Measurements from ENCODE around the gene LPP.

LPP gene

DNA sequence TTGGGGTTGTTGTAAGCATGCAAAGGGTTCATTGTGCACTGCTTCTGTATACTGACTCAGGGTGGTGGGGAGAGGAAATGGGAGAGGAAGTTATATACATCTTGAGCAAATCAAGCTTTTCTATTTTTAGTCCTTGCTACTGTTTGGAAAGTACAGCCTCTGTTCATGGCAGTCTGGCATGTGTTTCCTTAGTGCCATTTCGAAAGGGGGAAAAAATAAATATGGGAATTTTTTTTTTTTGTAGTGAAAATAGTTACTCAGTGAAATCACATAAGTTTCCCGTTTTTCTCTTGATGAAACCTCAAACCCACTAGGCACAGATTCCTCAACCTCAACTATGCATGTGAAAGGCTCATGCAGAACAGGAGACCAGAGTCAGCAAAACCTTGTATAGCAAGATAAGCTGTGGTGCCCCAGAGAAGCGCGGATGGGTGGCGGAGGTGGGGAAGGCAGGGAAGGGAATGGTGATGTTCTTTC is 353.3 kb downstream of the LPP start:
- peak in 18 of 51 donors; percentile 1 to 21 (median 6) for DNase-seq

DNA sequence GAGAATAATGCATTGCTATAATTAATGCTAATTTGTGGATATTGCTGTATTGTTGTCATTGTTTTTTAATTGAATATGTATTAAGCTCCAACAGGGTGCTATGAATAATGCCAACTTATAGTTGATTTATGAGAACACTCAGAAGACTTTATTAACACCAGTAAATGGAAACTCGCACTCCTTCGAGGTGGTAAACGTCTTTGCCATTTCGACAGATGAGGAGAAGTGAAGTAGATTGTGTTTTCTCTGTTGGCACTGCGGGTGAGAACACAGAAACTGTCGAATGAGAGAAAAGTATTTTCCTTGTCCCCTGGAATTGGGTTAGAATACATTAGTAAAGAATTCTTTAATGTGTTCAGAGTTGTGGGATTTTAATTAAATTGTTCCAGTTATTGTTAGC is 354.5 kb downstream of the LPP start:
- DNase-seq: no peak

DNA sequence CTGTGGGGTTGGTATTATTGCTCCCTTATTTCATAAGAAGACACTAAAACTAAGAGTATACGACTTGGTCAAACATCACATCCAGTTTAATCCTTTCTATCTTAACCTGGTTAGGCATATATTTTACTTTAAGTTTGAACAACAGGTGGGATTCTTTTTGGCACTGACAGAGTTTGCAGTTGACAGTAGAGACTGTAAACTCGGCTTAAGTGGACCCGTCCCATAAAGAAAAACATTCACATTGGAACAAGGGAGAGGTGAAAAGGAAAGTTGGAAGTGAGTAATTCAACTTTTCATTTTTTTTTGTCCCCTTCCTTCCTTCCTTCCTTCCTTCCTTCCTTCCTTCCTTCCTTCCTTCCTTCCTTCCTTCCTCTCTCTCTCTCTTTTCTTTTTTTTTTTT is 355.4 kb downstream of the LPP start:
- no peak for DNase-seq

DNA sequence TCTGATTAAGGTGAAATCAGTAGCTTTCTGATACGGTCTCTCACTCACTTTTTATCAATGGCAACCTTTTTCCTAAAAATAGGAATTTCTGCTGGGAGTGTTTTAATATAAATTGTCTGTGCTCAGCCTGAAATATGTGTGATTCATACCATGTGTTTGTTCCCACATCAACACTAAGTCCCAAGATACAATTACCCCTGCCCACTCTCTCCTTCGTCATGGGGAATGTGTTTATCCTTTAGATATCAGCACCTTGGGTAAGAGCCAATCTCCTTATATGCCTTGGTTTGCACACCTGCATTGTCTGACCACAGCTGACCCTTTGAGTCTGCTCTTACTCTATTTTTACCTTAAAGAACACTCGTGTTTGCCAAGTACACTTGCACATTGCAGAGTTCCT is 356.4 kb downstream of the LPP start:
- DNase-seq: peak in 1 of 51 donors; percentile 5

DNA sequence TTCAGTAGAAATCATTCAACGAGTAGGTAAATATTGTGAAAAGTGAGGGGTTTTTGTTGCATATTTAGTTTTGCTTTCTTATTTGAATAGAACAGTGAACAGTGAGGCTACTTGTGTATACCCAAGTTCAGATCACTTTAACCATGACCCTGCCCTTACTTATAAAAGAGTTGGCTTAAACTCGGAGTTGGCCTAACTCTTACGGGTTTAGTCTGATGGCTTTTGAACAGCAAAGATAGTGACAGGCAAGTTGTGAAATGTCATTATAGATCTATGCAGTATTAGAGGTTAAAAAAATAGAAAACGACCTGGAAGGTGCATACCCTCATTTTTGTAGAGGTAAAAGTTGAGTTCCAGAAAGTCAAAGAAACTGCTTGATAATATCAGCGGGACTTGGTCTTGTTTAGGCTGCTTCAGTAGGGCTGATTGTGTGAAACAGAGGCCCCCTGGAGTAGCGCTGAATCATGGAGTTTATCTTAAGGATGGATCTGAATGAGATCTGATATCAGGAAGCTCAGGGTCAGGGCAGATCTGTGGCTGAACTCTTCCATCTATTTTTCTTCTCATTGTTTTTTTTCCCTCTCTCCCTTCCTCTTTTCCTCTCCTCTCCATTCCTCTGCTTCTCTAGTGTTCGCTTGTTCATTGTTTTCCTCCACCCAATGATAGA is 359.8 kb downstream of the LPP start:
- no peak for DNase-seq

DNA sequence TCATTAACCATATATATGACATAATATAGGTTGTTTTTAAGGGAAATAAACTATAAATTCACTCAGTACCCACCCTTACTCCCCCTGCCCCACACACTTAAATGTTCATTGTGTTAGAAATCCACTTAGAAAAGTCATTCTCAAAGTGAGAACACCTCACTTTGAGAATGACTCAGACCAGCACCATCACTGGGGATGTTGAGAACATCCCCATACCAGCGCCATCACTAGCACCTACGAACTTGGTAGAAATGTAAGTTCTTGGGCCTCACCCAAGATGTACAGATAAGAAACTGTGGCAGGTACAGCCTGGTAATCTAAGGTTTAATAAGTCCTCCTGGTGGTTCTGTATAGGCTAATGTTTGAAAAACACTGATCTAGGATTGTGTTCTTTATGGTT is 362.6 kb downstream of the LPP start:
- no peak for DNase-seq

DNA sequence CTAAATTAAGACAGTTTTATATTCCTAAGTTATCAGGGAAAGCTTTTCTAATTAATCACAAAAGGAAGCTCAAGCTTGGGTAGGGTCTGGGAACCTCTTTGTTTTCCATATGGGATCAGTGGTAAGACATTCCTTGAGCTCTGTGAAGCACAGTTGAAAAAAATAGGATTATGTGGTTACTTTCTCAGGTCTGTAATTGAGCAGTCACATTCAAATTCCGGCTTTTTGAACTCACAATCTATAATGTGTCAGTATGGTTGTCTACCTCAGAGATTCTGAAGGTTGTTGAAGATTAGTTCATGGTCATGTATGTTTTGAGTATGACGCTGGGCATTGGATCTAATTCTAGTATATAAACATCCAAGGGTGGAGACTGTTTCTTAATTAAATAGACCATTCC is 364.5 kb downstream of the LPP start:
- DNase-seq: no peak

DNA sequence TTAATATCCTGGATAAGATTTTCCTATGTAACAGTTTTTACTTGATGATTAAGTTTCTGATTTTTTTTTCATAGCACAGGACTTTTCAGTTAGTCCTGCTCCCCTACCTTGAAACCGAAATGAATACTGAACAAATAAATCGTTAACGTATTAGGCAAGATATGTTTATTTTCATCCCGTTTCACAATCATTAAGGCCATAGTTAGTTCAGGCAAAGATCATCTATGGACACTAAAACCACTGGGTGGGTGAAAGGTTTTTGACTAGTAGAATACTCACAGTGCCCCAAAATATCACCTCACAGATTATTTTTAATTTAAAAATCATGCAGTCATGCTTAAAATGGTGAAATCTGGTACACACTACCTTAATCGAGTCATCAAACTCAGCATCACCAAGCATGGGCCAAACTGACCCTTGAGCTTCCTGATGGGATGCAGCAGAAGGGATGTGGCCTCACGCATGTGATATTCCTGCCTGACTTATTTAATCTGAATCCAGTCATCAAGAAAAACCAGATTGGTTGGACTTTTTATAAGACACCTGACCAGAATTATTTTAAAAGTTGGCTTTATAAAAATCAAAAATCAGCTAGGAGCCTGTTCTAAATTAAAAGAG is 365.0 kb downstream of the LPP start:
- no peak for DNase-seq

DNA sequence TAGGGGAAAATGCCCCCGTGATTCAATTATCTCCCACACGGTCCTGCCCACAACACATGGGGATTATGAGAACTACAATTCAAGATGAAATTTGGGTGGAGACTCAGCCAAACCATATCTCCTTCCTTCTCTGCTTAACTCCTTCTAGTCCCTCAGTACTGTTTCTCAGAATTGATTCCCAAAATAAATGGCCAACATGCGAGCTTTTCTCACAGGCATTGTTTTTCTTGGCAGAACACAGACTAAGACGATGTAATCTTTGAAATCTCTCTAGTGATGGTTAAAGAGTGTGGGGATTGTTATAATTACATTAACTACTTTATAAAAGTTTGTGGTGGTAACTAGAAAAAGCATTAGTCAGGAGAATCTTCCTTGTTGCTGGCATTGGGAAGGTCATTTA is 366.5 kb downstream of the LPP start:
- DNase-seq: no peak

DNA sequence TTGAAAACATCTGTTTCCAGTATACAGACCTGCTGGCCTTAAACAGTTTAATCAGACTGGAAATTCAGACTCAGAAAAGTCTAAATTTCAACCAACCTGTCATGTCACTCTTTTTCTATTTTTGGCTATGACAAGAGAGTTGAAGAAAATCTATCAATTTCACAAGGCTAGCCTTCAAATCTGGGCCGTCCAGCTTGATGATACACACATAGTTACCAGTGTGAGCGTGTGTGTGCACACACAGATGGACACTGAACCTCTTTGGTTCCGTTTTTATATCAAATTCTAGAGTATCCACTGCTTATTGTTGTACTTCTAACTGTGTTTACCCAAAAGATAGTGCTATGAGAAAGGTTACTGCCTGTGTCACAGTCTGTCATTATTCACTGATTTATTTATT is 368.2 kb downstream of the LPP start:
- DNase-seq: no peak

DNA sequence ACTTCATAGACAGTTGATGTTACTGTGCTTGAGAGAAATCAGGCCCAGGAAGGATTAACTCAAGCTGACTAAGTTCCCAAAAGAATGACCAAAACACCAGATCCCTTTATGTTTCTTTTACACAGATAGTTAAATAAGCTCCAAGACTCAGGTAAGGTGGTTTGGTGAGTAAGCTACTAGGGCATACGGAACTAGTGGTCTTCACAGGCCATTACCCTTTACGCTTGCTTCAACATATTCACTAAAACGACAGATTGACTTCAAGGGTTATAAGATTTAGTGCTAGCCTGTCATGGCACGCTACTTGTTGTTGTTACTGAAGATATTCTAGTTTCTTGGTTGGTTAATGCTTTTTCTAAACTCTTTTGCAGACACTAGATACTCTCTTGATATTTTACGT is 369.3 kb downstream of the LPP start:
- no peak for DNase-seq

DNA sequence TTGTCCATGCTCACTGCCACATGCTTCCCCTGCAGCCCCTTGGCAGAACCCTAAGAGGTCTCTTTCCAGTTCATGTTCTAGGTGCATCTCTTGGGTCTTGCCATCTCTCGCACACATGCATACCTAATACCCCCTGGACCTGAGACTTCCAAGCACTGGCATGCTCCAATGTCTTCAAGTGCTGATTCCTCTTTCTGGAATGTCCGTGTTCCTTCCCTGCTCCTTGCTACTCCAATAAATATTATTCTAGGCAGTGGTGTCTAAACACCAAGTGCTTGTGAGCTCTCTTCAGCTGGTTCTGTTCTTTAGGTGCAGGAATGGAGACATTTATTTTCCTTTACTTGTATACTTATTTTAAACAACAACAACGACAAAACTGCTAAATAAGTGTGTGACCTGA is 370.1 kb downstream of the LPP start:
- DNase-seq: no peak

DNA sequence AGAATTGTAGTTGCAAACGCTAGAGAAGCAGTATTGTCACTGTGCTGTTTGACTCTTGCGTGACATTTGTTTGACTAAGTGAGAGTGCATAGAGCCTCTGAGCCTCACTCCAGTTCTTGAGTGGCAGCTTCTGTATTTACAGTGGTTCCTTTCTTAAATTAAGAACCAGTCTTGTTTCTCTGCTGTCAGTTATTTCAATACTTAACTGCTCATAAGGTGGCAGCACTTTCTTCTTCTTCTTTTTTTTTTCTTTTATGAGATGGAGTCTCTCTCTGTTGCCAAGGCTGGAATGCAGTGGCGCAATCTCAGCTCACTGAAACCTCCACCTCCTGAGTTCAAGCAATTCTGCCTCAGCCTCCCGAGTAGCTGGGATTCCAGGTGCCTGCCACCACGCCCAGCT is 372.1 kb downstream of the LPP start:
- DNase-seq: no peak

DNA sequence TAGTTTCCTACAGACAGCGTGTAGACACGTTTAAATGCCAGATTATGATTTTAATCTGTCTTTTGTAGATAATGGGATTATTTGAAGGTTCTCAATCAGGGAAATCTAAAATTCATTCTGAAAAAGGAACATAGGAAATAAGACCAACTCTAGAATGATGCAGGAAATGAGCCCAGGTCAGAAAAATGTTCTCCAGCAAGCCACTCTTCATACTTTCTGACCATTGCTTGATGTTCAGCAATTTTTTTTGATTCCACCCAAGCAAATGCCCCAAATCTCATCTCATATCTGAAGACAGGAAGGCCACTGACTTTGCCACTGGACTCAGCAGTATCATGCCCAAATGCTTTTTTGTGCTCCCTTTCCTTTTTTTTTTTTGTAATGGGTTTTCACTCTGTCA is 373.4 kb downstream of the LPP start:
- no peak for DNase-seq

DNA sequence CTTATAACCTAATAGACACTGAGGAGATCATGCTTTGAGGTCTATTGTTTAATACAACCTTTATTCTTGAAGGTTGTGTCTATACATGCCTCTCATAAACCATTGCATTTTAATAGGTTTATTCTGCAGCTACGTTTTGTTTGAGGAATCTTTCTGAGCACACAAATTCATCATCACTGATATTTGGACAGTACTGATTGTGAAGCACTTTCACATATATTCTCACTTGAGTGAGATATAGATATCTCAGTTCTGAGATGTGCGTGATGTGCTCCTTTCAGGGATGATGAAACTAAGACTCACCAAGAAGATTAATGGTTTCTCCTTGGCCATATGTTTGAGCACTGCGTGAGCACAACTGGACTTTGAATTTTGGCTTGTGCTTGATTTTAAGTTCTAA is 374.4 kb downstream of the LPP start:
- DNase-seq: no peak

DNA sequence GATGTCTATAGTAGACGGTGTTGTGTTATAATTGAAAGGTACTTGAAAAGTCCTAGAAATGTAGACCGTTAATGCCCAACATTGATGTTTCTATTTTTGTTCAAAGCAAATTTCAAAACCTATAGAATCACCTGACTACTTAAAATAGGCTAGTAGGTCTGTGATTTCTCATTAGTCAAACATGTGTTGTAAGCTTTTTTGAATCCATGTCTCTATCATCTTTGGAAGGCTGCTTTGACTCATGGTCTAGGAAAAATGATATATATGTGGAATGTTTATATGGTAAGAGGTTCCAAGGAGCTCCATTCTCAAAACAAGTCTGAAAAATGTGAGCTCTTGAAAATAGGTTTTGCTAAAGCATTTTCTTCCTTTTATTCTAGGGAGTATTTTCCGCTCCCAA is 375.3 kb downstream of the LPP start:
- DNase-seq: no peak

DNA sequence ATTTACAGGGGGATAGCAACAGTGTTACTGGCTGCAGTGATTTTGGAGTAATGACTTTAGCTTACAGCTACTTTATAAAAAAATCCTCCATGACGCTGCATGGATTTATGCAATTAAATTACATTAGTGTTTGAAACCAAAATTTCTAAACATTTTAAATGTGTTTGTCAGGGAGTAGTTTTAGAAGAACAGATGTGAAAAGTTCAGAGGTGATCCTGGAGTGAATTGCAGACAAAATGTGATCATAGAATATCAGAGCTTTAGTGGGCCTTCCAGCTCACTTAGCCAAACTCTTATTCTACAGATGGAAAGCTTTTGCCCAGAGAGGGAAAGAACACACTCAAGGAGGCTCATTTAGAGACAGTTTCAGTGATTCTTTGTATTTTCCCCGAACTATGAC is 376.3 kb downstream of the LPP start:
- no peak for DNase-seq

DNA sequence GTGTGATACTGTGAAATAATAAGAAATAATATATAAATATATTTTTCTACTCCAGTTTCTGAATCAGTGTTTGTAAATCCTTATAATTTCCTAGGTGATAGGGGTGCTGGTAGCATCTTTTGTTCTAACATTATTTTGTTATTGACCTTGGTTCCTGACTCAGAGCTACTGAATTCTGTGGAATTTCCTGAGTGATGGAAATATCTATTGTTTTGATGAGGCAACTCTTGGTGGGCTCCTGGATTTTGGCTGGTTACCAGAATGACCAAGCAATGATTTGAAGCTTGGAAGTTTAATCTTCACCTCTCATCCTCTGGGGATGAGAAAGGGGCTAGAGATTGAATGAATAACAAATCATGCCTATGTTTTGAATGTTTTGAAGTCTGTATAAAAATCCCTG is 377.3 kb downstream of the LPP start:
- no peak for DNase-seq

DNA sequence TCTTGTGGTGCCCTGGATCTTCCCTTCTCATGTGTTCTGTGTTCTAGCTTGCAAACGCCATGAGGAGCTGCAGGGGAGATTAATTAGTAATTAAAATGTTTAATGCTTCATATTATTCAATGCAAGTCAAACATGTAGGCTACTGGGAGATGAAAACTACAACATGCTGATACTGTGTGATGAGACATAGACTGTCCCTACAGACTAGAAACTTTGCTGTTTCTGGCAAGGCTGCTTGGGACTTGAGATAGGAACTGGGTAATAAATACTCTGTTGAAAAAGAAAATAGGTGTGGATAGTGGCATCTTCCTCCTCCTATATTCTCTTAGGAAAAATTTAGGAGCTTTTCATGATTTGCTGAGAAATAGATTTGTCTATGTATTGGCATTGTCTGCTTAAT is 379.2 kb downstream of the LPP start:
- DNase-seq: no peak

DNA sequence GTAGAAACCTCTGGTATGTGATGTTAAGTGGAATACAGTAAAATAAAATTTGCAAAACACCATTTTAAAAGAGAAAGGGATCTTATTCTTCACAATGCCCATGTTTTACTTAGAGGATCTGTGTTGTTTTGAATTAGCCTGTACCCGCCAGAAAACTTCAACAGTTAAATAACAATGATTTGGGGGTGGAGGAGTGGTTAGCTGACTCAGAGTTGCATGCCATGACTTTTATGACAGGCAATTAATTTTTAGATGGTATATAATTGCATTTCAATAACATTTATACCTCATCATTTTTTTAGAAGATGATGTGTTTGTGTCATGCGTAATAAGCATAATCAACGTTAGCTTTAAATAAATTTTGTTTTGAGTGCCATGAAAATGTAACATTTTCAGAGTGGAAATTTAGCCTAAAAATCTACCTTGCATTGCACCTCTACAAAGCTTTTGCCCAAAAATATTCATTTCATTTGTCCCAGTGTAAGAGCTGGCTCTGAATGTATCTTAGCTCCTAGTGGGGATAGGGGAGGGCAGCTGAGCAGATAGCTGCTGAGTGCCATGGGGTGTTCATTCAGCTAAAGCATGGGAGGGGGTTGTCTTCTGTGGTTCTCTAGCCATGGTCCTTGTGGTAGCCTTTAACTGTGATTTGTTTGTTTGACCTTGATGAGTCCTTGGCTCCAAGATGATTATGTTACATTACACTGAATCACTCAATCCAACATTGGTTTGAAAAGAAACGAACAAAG is 379.8 kb downstream of the LPP start:
- no peak for DNase-seq

DNA sequence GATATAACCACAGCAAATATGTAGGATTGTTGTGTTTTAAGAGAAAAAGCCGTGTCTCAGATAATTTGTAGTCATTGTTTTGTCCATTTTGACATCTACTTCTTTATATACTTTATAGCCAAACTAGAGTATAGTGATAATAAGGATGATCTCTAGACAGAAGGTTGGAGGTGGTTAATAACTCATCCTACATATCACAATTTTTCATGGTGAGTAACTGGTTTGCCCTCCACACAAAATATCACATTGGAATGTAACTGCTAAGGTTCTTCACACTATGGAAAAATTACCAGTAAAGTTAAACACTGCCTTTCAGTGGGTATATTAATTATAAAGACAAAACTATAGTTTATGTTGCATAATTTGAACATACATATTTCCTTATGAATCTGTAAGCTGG is 380.7 kb downstream of the LPP start:
- no peak for DNase-seq

DNA sequence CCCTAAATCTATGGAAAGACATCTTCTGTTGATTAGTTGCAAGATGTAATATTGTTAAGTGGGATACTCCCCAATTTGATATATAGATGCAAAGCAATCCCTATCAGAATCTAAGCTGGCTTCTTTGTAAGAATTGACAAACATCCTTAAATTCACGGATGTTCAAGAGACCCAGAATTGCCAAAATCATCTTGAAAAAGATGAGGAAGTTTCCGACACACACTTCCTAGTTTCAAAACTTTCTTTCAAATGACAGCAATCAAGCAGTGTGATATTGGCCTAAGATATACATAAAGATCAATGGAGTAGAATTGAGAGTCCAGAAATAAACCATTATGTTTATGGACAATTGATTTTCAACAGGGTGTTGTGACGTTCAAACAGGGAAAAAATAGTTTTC is 383.6 kb downstream of the LPP start:
- DNase-seq: no peak

DNA sequence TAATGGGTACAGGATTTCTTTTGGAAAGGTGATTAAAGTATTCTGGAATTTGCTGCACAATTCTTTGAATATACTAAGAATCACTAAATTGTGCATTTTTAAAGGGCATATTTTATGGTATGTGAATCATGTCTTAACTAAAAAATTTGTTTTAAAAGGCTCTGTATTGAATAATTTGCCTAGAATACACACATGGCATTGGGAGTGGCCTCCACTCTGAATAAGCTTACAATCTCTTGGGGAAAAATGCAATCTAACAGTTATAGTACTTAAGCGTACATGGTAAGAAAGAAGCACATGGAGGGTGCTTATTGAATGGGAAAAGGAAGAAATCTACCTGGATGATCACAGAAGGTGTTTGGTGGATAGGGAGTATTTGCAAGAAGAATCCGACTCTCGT is 385.1 kb downstream of the LPP start:
- no peak for DNase-seq
